H9 (cell line): ENCODE results near the gene LHFPL2. TPM values are rescaled to one million over a fixed set of nuclear protein-coding genes. Genes with fewer than 3 reads are reported as not detected.

Experiments used
- DNase-seq: peaks from one replicate; pipeline ENCODE4 v3.0.0-alpha.2; 2017
- H2AFZ ChIP-seq: one replicate; pipeline ENCODE4 v1.6.1; 2013; ENCODE audit warnings: mild to moderate bottlenecking, low read length, control low read depth, moderate library complexity
- H2AK5ac ChIP-seq: 2 replicates; pipeline ENCODE4 v1.6.1; 2013; ENCODE audit warnings: low read length, control low read depth, mixed read lengths; ENCODE audit not compliant: insufficient read length
- H2BK120ac ChIP-seq: one replicate; pipeline ENCODE4 v1.6.1; 2013; ENCODE audit warnings: low read depth, mild to moderate bottlenecking, low read length, control low read depth, inconsistent platforms; ENCODE audit not compliant: poor library complexity, severe bottlenecking
- H2BK12ac ChIP-seq: 2 replicates; pipeline ENCODE4 v1.6.1; 2013; ENCODE audit warnings: low read length, control low read depth, mixed read lengths, low read depth; ENCODE audit not compliant: insufficient read length
- H2BK15ac ChIP-seq: 2 replicates; pipeline ENCODE4 v1.6.1; 2013; ENCODE audit warnings: low read depth, low read length, control low read depth
- H2BK20ac ChIP-seq: one replicate; pipeline ENCODE4 v1.6.1; 2013; ENCODE audit warnings: low read depth, mild to moderate bottlenecking, low read length, control low read depth, inconsistent platforms; ENCODE audit not compliant: poor library complexity, severe bottlenecking
- H2BK5ac ChIP-seq: 2 replicates; pipeline ENCODE4 v1.6.1; 2013; ENCODE audit warnings: low read length, control low read depth, mixed read lengths; ENCODE audit not compliant: insufficient read length
- H3K14ac ChIP-seq: 2 replicates; pipeline ENCODE4 v1.6.1; 2013; ENCODE audit warnings: low read length, control low read depth; ENCODE audit not compliant: insufficient read depth
- H3K18ac ChIP-seq: 2 replicates; pipeline ENCODE4 v1.6.1; 2013; ENCODE audit warnings: low read depth, mild to moderate bottlenecking, mixed read lengths, low read length, control low read depth; ENCODE audit not compliant: insufficient read length
- H3K23ac ChIP-seq: 2 replicates; pipeline ENCODE4 v1.6.1; 2013; ENCODE audit warnings: low read length, control low read depth, mixed read lengths, low read depth; ENCODE audit not compliant: insufficient read length
- H3K23me2 ChIP-seq: 2 replicates; pipeline ENCODE4 v1.6.1; 2013; ENCODE audit warnings: low read depth, mild to moderate bottlenecking, mixed read lengths, low read length, control low read depth; ENCODE audit not compliant: insufficient read length, poor library complexity, severe bottlenecking
- H3K27ac ChIP-seq: 2 replicates; pipeline ENCODE4 v1.5.1; 2013; ENCODE audit warnings: low read length, control low read depth, mixed read lengths, low read depth; ENCODE audit not compliant: insufficient read length
- H3K27me3 ChIP-seq: 2 replicates; pipeline ENCODE4 v1.6.1; 2013; ENCODE audit warnings: low read length, control low read depth, inconsistent platforms; ENCODE audit not compliant: insufficient read depth
- H3K4ac ChIP-seq: 2 replicates; pipeline ENCODE4 v1.6.1; 2013; ENCODE audit warnings: low read depth, mild to moderate bottlenecking, control low read depth, inconsistent platforms, low read length, moderate library complexity
- H3K4me1 ChIP-seq: 2 replicates; pipeline ENCODE4 v1.6.1; 2013; ENCODE audit warnings: low read length, control low read depth, inconsistent platforms; ENCODE audit not compliant: insufficient read depth
- H3K4me2 ChIP-seq: 2 replicates; pipeline ENCODE4 v1.6.1; 2013; ENCODE audit warnings: low read length, control low read depth, mixed read lengths; ENCODE audit not compliant: insufficient read length, insufficient read depth
- H3K56ac ChIP-seq: 2 replicates; pipeline ENCODE4 v1.6.1; 2013; ENCODE audit warnings: low read depth, mild to moderate bottlenecking, mixed read lengths, low read length, control low read depth; ENCODE audit not compliant: insufficient read length
- H3K79me1 ChIP-seq: 2 replicates; pipeline ENCODE4 v1.6.1; 2013; ENCODE audit warnings: low read depth, mild to moderate bottlenecking, moderate library complexity, low read length, control low read depth, inconsistent platforms; ENCODE audit not compliant: insufficient read depth, poor library complexity, severe bottlenecking
- H3K79me2 ChIP-seq: 2 replicates; pipeline ENCODE4 v1.6.1; 2013; ENCODE audit warnings: low read length, control low read depth, inconsistent platforms; ENCODE audit not compliant: insufficient read depth
- H3K9ac ChIP-seq: 2 replicates; pipeline ENCODE4 v1.6.1; 2013; ENCODE audit warnings: low read length, control low read depth, mixed read lengths; ENCODE audit not compliant: insufficient read length; ENCODE audit errors: extremely low read depth
- H3K9me3 ChIP-seq: one replicate; pipeline ENCODE4 v1.6.1; 2013; ENCODE audit warnings: low read depth, low read length, inconsistent platforms; ENCODE audit not compliant: control insufficient read depth
- H3T11ph ChIP-seq: one replicate; pipeline ENCODE4 v1.6.1; 2013; ENCODE audit warnings: mild to moderate bottlenecking, low read length, control low read depth, inconsistent platforms
- H4K20me1 ChIP-seq: one replicate; pipeline ENCODE4 v1.6.1; 2013; ENCODE audit not compliant: control insufficient read depth, insufficient read length, insufficient read depth
- H4K5ac ChIP-seq: 2 replicates; pipeline ENCODE4 v1.6.1; 2013; ENCODE audit warnings: low read depth, mild to moderate bottlenecking, mixed read lengths, low read length, control low read depth; ENCODE audit not compliant: insufficient read length
- H4K8ac ChIP-seq: replicated peaks from 2 replicates; pipeline ENCODE4 v1.6.1; 2013; ENCODE audit warnings: low read length, control low read depth, mixed read lengths, low read depth; ENCODE audit not compliant: insufficient read length
- H4K91ac ChIP-seq: 2 replicates; pipeline ENCODE4 v1.6.1; 2013; ENCODE audit warnings: low read depth, mild to moderate bottlenecking, moderate library complexity, mixed read lengths, low read length, control low read depth; ENCODE audit not compliant: insufficient read length
- H3K27ac Mint-ChIP-seq, 3 experiments: 2 replicates in 2 of 3; 3 replicates in 1 of 3; pipeline ENCODE4 v1.8.0; 2020 to 2021; ENCODE audit warnings: mixed read lengths in 3 of 3, mild to moderate bottlenecking in 1 of 3, moderate library complexity in 1 of 3
- H3K27me3 Mint-ChIP-seq: 2 replicates; pipeline ENCODE4 v1.8.0; 2021; ENCODE audit warnings: low read depth, mild to moderate bottlenecking, moderate library complexity, mixed read lengths
- H3K36me3 Mint-ChIP-seq, 3 experiments: 2 replicates in 2 of 3; 3 replicates in 1 of 3; pipeline ENCODE4 v1.8.0; 2020 to 2021; ENCODE audit warnings: low read depth in 3 of 3, mixed read lengths in 3 of 3; ENCODE audit not compliant: insufficient read depth in 1 of 3
- H3K4me1 Mint-ChIP-seq, 2 experiments: 2 replicates each; pipeline ENCODE4 v1.8.0; 2020; ENCODE audit warnings: mixed read lengths in 2 of 2
- H3K4me3 Mint-ChIP-seq, 2 experiments: 2 replicates in 1 of 2; 3 replicates in 1 of 2; pipeline ENCODE4 v1.8.0; 2020 to 2021; ENCODE audit warnings: mild to moderate bottlenecking in 2 of 2, mixed read lengths in 2 of 2, moderate library complexity in 1 of 2
- H3K9me3 Mint-ChIP-seq, 2 experiments: 2 replicates in 1 of 2; 3 replicates in 1 of 2; pipeline ENCODE4 v1.8.0; 2020; ENCODE audit warnings: mild to moderate bottlenecking in 2 of 2, mixed read lengths in 2 of 2, moderate library complexity in 1 of 2
- WGBS: extraction: QIAGEN DNeasy Blood & Tissue Kit; methylation state at CpG from one replicate; pipeline ENCODE4 v1.1.7; 2013; ENCODE audit warnings: missing lambda C conversion rate, low lambda C conversion rate, mixed read lengths; ENCODE audit not compliant: insufficient read length; ENCODE audit errors: extremely low coverage; 5-methylcytosine and 5-hydroxymethylcytosine counted together
- total RNA-seq: library from RNA; stranded (reverse); gene quantifications from 2 replicates; pipeline ENCODE4 v1.2.1, GENCODE V29; 2021
- TF ChIP-seq, protein P1 (sequence below): fragments of 200-600 bp; sonication (generic); conservative IDR thresholded peaks from 3 replicates; pipeline ENCODE4 v1.8.0; 2021; ENCODE audit warnings: antibody characterized with exemption, mild to moderate bottlenecking

The LHFPL2 gene
- total RNA-seq, 1 experiment from 2014 or later, result 26.3 TPM

DNA sequence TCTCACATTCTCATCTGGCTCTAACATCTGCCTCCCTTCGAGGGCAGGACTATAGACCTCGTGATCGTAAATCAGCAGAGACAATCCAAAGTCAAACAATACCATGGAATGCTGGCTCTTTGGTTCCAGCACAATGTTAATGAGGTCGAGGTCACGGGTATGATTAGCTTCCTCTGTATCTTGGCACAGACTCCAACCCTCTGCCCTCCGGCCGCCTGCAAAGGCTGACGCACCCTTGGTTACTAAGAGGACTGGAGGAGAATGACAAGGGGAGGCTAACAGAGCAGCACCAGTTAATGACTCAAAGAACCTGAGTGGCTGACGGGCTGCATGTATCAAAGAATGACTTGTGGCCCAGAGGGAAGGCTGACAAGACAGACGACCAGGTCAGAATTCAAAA lies 10.1 kb downstream of the LHFPL2 start:
- no peak overlapping the region for H3K56ac ChIP-seq
- no peaks in the 10 kb centered on the region for H3K23me2 ChIP-seq
- peaks cover 36 to 44% of the 10 kb centered on the region in 2 experiments for H3K4me1 Mint-ChIP-seq
- H2BK12ac ChIP-seq, result no peak overlapping the region
- H4K5ac ChIP-seq, result no peak overlapping the region
- no peak overlapping the region for H3K4me2 ChIP-seq
- no peaks in the 10 kb centered on the region for H4K20me1 ChIP-seq
- H2AFZ ChIP-seq, result no peak overlapping the region
- no peak overlapping the region for H3K27ac ChIP-seq
- H2BK20ac ChIP-seq, result no peak overlapping the region
- no CpG with 5 or more reads among the region's 10 CpGs for WGBS
- peaks cover 15% of the 10 kb centered on the region; the same call in 1 of the 2 replicates for H3K4me1 ChIP-seq
- H3K18ac ChIP-seq, result no peak overlapping the region
- peaks cover 5 to 25% (median 14%) of the 10 kb centered on the region in 3 experiments; a peak in 6 of 7 replicates for H3K36me3 Mint-ChIP-seq
- no peak overlapping the region for H4K8ac ChIP-seq
- no peak overlapping the region for H3K4ac ChIP-seq
- H3K27me3 ChIP-seq, result no peaks in the 10 kb centered on the region
- no peaks in the 10 kb centered on the region for H3K9me3 Mint-ChIP-seq
- H2AK5ac ChIP-seq, result no peak overlapping the region
- no peaks in the 10 kb centered on the region for H3K9me3 ChIP-seq
- no peak overlapping the region for H2BK120ac ChIP-seq
- H4K91ac ChIP-seq, result no peak overlapping the region
- H3K23ac ChIP-seq, result no peak overlapping the region
- no peak overlapping the region for H3K9ac ChIP-seq
- H3K27ac Mint-ChIP-seq, result peak overlapping the region in 2 of 3 experiments; percentile 63 to 70; a peak in 2 of 7 replicates
- TF ChIP-seq, protein P1, sequence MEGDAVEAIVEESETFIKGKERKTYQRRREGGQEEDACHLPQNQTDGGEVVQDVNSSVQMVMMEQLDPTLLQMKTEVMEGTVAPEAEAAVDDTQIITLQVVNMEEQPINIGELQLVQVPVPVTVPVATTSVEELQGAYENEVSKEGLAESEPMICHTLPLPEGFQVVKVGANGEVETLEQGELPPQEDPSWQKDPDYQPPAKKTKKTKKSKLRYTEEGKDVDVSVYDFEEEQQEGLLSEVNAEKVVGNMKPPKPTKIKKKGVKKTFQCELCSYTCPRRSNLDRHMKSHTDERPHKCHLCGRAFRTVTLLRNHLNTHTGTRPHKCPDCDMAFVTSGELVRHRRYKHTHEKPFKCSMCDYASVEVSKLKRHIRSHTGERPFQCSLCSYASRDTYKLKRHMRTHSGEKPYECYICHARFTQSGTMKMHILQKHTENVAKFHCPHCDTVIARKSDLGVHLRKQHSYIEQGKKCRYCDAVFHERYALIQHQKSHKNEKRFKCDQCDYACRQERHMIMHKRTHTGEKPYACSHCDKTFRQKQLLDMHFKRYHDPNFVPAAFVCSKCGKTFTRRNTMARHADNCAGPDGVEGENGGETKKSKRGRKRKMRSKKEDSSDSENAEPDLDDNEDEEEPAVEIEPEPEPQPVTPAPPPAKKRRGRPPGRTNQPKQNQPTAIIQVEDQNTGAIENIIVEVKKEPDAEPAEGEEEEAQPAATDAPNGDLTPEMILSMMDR, result no peak
- peak overlapping the region in 1 of 2 experiments; percentile 43; a peak in 1 of 5 replicates for H3K4me3 Mint-ChIP-seq
- H3K79me2 ChIP-seq, result peaks cover 55% of the 10 kb centered on the region; the same call in 1 of the 2 replicates
- H2BK5ac ChIP-seq, result no peak overlapping the region
- no peak for DNase-seq
- no peak overlapping the region for H3K14ac ChIP-seq
- no peak overlapping the region for H3T11ph ChIP-seq
- no peaks in the 10 kb centered on the region for H3K27me3 Mint-ChIP-seq
- peaks cover 5% of the 10 kb centered on the region for H3K79me1 ChIP-seq
- H2BK15ac ChIP-seq, result no peak overlapping the region
